Osteoblast (primary cell): ENCODE measurements around the gene UPB1. TPM values are rescaled to one million over a fixed set of nuclear protein-coding genes. Genes with fewer than 3 reads are reported as not detected.

ENCODE experiments used
- DNase-seq: peaks from one replicate; pipeline ENCODE4 v3.0.0; 2011; ENCODE audit warnings: low spot score, mixed read lengths; ENCODE audit not compliant: insufficient read length; ENCODE audit errors: missing footprints
- H2AFZ ChIP-seq: 2 replicates; pipeline ENCODE4 v1.6.0; 2011; ENCODE audit warnings: mild to moderate bottlenecking, low read length
- H3K27ac ChIP-seq: 2 replicates; pipeline ENCODE4 v1.5.1; 2011; ENCODE audit warnings: mild to moderate bottlenecking, low read depth, low read length, moderate library complexity
- H3K27me3 ChIP-seq: 2 replicates; pipeline ENCODE4 v1.6.0; 2012; ENCODE audit warnings: mild to moderate bottlenecking, control low read depth, inconsistent platforms, low read length, moderate library complexity; ENCODE audit not compliant: insufficient read depth
- H3K36me3 ChIP-seq: 2 replicates; pipeline ENCODE4 v1.5.1; 2011; ENCODE audit warnings: mild to moderate bottlenecking, low read length, control low read depth, moderate library complexity; ENCODE audit not compliant: insufficient read depth
- H3K4me1 ChIP-seq: 2 replicates; pipeline ENCODE4 v1.5.1; 2011; ENCODE audit warnings: mild to moderate bottlenecking, low read length, control low read depth, moderate library complexity; ENCODE audit not compliant: insufficient read depth
- H3K4me2 ChIP-seq: 2 replicates; pipeline ENCODE4 v1.6.0; 2011; ENCODE audit warnings: mild to moderate bottlenecking, low read length; ENCODE audit not compliant: insufficient read depth
- H3K4me3 ChIP-seq: fragments of 200-600 bp; sonication (generic); 3 replicates; pipeline ENCODE4 v1.5.1; 2012; ENCODE audit warnings: mild to moderate bottlenecking, low read length, inconsistent platforms; ENCODE audit not compliant: insufficient read depth
- H3K79me2 ChIP-seq: 2 replicates; pipeline ENCODE4 v1.6.0; 2012; ENCODE audit warnings: mild to moderate bottlenecking, low read length, control low read depth, inconsistent platforms; ENCODE audit not compliant: insufficient read depth
- H3K9me3 ChIP-seq: 2 replicates; pipeline ENCODE4 v1.5.1; 2011; ENCODE audit warnings: low read depth, low read length, control low read depth
- H4K20me1 ChIP-seq: 2 replicates; pipeline ENCODE4 v1.6.0; 2012; ENCODE audit warnings: mild to moderate bottlenecking, low read length, control low read depth; ENCODE audit not compliant: insufficient read depth
- CTCF ChIP-seq: IDR thresholded peaks from 2 replicates; pipeline ENCODE4 v1.5.1; 2011; ENCODE audit warnings: mild to moderate bottlenecking, low read depth, low read length, moderate library complexity; ENCODE audit errors: extremely low read depth
- total RNA-seq: library from RNA; depleted of rRNA; stranded (reverse); fragments of >200 nt; gene quantifications from 2 replicates; pipeline ENCODE4 v1.2.3, GENCODE V29; 2012

The UPB1 gene
- total RNA-seq, 1 donor, result under 0.01 TPM

- no peak for TF ChIP-seq CTCF
- no peaks in the 10 kb centered on the region for H3K79me2 ChIP-seq
- no peak overlapping the region for H3K4me3 ChIP-seq
- no peaks in the 10 kb centered on the region for H4K20me1 ChIP-seq
- no peaks in the 10 kb centered on the region for H3K27me3 ChIP-seq
- peaks cover 36% of the 10 kb centered on the region for H3K4me1 ChIP-seq
- no peak overlapping the region for H2AFZ ChIP-seq
- no peaks in the 10 kb centered on the region for H3K9me3 ChIP-seq
- no peaks in the 10 kb centered on the region for H3K36me3 ChIP-seq
- no peak for DNase-seq
- peak overlapping the region; percentile 47 for H3K4me2 ChIP-seq
- no peak overlapping the region for H3K27ac ChIP-seq
These were observed 27.8 kb upstream of the UPB1 start for GRCh38 chr22:24467340-24467739.

DNA sequence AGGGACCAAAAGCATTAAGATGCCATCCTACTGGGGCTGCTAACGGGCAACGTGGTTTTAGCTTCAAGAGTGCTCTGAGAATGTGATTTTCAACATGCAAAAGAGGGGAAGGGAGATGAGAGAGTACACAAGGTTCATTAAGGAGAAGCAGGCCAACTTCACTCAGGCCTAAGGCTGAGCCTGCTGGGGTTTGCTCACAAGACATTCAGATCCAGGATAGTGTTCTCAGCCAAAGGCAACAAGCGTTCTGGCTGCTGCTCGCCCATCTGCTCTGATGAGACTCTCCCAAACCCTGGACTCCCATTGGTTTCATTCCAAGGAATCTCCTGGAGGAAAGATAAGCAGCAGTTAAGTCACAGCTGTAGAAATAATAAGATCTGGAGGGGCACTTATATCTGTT, 23.6 kb upstream of the UPB1 start:
- H2AFZ ChIP-seq, result peak overlapping the region; percentile 58
- no peak for TF ChIP-seq CTCF
- peak; percentile 73 for DNase-seq
- H3K4me3 ChIP-seq, result no peak overlapping the region
- no peaks in the 10 kb centered on the region for H3K27me3 ChIP-seq
- peaks cover 40% of the 10 kb centered on the region for H3K4me1 ChIP-seq
- no peaks in the 10 kb centered on the region for H3K36me3 ChIP-seq
- H3K4me2 ChIP-seq, result peak overlapping the region; percentile 40
- H4K20me1 ChIP-seq, result no peaks in the 10 kb centered on the region
- H3K9me3 ChIP-seq, result no peaks in the 10 kb centered on the region
- no peaks in the 10 kb centered on the region for H3K79me2 ChIP-seq
- H3K27ac ChIP-seq, result peak overlapping the region; percentile 72

DNA sequence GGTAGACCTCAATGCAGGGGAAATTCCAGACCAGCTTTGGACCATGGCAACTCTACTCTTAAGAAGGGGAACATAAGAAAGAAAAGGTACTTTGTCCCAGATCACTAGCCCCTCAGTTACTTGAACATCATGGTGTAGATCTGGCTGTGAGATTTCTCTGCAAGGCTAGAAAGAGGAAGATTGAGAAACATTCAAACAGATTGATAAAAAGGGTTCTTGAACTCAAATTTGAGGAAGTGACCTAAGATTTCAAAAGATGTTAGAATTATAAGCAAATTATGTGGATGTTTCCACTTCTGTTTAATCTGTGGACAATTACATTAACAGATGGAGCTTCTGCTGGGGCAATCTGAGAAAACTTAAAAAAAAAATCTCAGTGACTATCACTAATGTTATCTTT, 21.8 kb upstream of the UPB1 start:
- no peak for DNase-seq
- Histone ChIP-seq H3K27ac (no peak overlapping the region), H3K4me1 (peaks cover 32% of the 10 kb centered on the region), H3K9me3 (no peaks in the 10 kb centered on the region), H2AFZ (no peak overlapping the region), H3K4me3 (no peak overlapping the region), H3K27me3 (no peaks in the 10 kb centered on the region), H3K79me2 (no peaks in the 10 kb centered on the region), H4K20me1 (no peaks in the 10 kb centered on the region), H3K4me2 (no peak overlapping the region), H3K36me3 (no peaks in the 10 kb centered on the region)
- no peak for TF ChIP-seq CTCF

- Histone ChIP-seq H3K4me2 (peak overlapping the region; percentile 51), H3K27me3 (no peaks in the 10 kb centered on the region), H3K79me2 (no peaks in the 10 kb centered on the region), H2AFZ (peak overlapping the region; percentile 30), H3K4me3 (no peak overlapping the region), H3K27ac (peak overlapping the region; percentile 89), H4K20me1 (no peaks in the 10 kb centered on the region), H3K36me3 (no peaks in the 10 kb centered on the region), H3K4me1 (peaks cover 32% of the 10 kb centered on the region), H3K9me3 (no peaks in the 10 kb centered on the region)
- peak; percentile 89 for DNase-seq
- TF ChIP-seq CTCF, result no peak
These were observed 20.9 kb upstream of the UPB1 start for GRCh38 chr22:24474221-24474620.
